H1 (cell line): ENCODE results near the gene POLE4.

Source experiments
- CTCF ChIP-seq, 3 experiments: IDR thresholded peaks; 1 replicate in 2 of 3; 2 replicates in 1 of 3; pipeline versions ENCODE4 v1.5.1 to v1.6.1; 2011; ENCODE audit warnings: low read length in 3 of 3, mild to moderate bottlenecking in 3 of 3, inconsistent platforms in 2 of 3, low read depth in 1 of 3, moderate library complexity in 1 of 3; ENCODE audit not compliant: insufficient read depth in 1 of 3; ENCODE audit errors: control extremely low read depth in 1 of 3
- EGR1 ChIP-seq: IDR thresholded peaks from 2 replicates; pipeline ENCODE4 v1.6.1; 2011; ENCODE audit warnings: low read depth, low read length, borderline replicate concordance
- EP300 ChIP-seq, 2 experiments: IDR thresholded peaks; 1 replicate in 1 of 2; 2 replicates in 1 of 2; pipeline ENCODE4 v1.6.1; 2011 to 2012; ENCODE audit warnings: low read depth in 2 of 2, low read length in 2 of 2, mild to moderate bottlenecking in 2 of 2, borderline replicate concordance in 1 of 2, inconsistent platforms in 1 of 2, moderate library complexity in 1 of 2
- NANOG ChIP-seq: IDR thresholded peaks from 2 replicates; pipeline ENCODE4 v1.6.1; 2011; ENCODE audit warnings: low read length, low read depth, mild to moderate bottlenecking, inconsistent platforms; ENCODE audit not compliant: insufficient read depth, poor library complexity, severe bottlenecking
- POLR2A ChIP-seq, 2 experiments: IDR thresholded peaks; 1 replicate in 1 of 2; 2 replicates in 1 of 2; pipeline ENCODE4 v1.6.1; 2011; ENCODE audit warnings: low read depth in 2 of 2, low read length in 2 of 2, mild to moderate bottlenecking in 2 of 2; ENCODE audit errors: control extremely low read depth in 1 of 2
- POLR2AphosphoS5 ChIP-seq: IDR thresholded peaks from 2 replicates; pipeline ENCODE4 v1.6.1; 2011; ENCODE audit warnings: low read depth, low read length
- TAF1 ChIP-seq: IDR thresholded peaks from 2 replicates; pipeline ENCODE4 v1.6.1; 2011; ENCODE audit warnings: mild to moderate bottlenecking, low read depth, low read length
- YY1 ChIP-seq: IDR thresholded peaks from 2 replicates; pipeline ENCODE4 v1.6.1; 2011; ENCODE audit warnings: low read depth, mild to moderate bottlenecking, low read length

- TF ChIP-seq EP300 (IDR thresholded peaks at IDR 0.05; ENCODE audit: borderline replicate concordance in 1 of 2, low read depth in 2 of 2, low read length in 2 of 2) (no peak), POLR2AphosphoS5 (no peak), YY1 (no peak), CTCF (IDR thresholded peaks at IDR 0.05; ENCODE audit: control extremely low read depth in 1 of 3, insufficient read depth in 1 of 3, low read depth in 1 of 3, low read length in 3 of 3) (no peak), NANOG (no peak), TAF1 (no peak), EGR1 (no peak), POLR2A (IDR thresholded peaks at IDR 0.05; ENCODE audit: control extremely low read depth in 1 of 2, low read depth in 2 of 2, low read length in 2 of 2) (no peak)
Measured at GRCh38 chr2:74924463-74925265, 33.8 kb upstream of the POLE4 start.
